ENCODE measurements around the gene SMURF1. TPM values are rescaled to one million over a fixed set of nuclear protein-coding genes. Genes with fewer than 3 reads are reported as not detected.

The SMURF1 gene
- total RNA-seq, 1 donor from 2014 or later = 24.5 TPM

DNA sequence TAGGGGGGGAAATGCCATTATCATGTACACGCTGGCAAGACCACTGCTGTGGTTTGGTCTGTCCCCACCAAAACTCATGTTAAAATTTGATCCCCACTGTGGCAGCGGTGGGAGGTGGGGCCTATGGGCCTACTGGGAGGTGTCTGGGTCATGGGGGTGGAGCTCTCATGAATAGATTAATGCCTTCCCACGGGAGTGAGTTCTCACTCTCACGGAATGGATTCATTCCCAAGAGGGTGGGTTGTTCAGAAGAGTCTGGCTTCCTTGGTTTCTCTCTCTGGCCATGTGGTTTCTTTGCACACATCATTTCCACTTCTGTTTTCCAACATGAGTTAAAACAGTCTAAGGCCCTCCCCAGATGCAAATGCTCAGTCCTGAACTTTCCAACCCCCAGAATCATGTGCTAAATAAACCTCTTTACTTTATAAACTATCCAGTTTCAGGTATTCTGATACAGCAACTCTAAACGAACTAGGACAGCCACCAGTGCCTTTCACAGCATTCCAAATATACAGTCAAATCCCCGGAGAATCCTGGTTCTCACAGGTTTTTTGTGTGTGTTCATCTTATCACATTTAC is 44.3 kb downstream of the SMURF1 start:
- no peak for DNase-seq (ENCODE audit: low read depth, low spot score)

DNA sequence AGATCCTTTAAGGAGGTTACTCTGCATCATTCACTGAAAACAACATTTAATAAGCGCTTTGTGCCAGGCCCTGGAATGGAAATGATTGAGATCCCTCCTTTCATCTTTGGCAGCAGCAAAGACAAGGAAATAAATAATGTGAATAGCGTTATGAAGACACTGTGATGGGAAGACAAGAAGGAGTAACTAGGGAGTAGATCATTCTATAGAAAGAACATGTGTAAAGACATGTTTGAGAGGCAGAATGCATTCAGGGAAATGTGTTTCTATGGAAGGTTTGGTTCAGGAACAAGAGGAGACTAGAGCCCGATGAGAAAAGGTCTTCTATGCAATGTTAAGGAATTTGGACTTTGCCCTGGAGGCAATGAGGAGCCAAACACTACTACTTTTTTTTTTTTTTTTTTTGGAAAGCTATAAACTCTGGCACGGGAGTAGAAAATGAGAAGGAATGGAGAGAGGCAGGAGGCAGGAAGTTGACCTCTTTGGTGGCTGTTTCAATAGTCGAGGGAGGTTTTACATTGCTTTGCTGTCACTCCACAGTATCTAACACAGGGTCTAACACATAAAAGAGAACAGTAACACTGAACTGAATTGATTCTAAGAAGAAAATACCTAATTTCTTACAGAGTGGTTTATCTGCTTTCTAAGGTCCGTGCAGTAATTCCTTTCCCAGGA is 44.9 kb downstream of the SMURF1 start:
- TF ChIP-seq, protein P1, sequence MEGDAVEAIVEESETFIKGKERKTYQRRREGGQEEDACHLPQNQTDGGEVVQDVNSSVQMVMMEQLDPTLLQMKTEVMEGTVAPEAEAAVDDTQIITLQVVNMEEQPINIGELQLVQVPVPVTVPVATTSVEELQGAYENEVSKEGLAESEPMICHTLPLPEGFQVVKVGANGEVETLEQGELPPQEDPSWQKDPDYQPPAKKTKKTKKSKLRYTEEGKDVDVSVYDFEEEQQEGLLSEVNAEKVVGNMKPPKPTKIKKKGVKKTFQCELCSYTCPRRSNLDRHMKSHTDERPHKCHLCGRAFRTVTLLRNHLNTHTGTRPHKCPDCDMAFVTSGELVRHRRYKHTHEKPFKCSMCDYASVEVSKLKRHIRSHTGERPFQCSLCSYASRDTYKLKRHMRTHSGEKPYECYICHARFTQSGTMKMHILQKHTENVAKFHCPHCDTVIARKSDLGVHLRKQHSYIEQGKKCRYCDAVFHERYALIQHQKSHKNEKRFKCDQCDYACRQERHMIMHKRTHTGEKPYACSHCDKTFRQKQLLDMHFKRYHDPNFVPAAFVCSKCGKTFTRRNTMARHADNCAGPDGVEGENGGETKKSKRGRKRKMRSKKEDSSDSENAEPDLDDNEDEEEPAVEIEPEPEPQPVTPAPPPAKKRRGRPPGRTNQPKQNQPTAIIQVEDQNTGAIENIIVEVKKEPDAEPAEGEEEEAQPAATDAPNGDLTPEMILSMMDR (conservative IDR thresholded peaks at IDR 0.05) = no peak
- H3K27ac Mint-ChIP-seq (ENCODE audit: unreplicated experiment) = peak overlapping the region; percentile 1
- peak overlapping the region; percentile 64 for H3K4me3 Mint-ChIP-seq
- peaks cover 3% of the 10 kb centered on the region for H3K36me3 Mint-ChIP-seq (ENCODE audit: low read depth)
- no peaks in the 10 kb centered on the region for H3K27me3 Mint-ChIP-seq (ENCODE audit: low read depth)
- no peak for DNase-seq (ENCODE audit: low read depth, low spot score)
- peaks cover 2% of the 10 kb centered on the region for H3K9me3 Mint-ChIP-seq
- H3K4me1 Mint-ChIP-seq = peaks cover 49% of the 10 kb centered on the region

More for the DNA sequence above, 44.3 kb downstream of the SMURF1 start:
- TF ChIP-seq, protein P1 (conservative IDR thresholded peaks at IDR 0.05) = no peak
- H3K36me3 Mint-ChIP-seq (ENCODE audit: low read depth) = peaks cover 3% of the 10 kb centered on the region
- H3K27me3 Mint-ChIP-seq (ENCODE audit: low read depth) = no peaks in the 10 kb centered on the region
- peaks cover 44% of the 10 kb centered on the region for H3K4me1 Mint-ChIP-seq
- peak overlapping the region; percentile 64 for H3K4me3 Mint-ChIP-seq
- H3K9me3 Mint-ChIP-seq = peaks cover 2% of the 10 kb centered on the region
- peak overlapping the region; percentile 90 for H3K27ac Mint-ChIP-seq (ENCODE audit: unreplicated experiment)

DNA sequence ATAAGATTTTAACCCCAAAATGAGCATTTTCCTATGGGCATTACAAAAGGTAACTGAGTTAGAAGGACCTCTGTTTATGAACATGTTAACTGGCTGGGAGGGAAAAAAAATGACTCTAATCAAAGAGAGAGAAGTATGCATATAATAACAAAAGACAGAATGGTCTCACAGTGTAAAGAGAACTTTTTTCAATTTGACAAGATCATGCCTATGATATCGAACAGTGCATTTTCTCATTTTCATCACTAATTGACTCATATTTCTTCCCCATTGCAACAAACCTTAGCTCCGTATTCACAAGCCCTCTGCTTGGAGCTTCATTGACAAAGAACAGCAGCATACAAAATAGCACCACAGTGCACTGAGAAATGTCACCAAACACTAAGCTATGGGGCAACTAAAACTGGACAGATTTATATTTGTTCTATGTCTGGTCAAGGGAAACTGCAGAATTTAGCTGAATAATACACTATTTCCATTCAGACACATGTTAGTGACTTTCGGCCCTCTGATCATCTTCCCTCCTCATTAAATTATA is 45.6 kb downstream of the SMURF1 start:
- H3K4me3 Mint-ChIP-seq = peak overlapping the region; percentile 64
- TF ChIP-seq, protein P1 (conservative IDR thresholded peaks at IDR 0.05) = no peak
- H3K27me3 Mint-ChIP-seq (ENCODE audit: low read depth) = no peaks in the 10 kb centered on the region
- H3K9me3 Mint-ChIP-seq = peaks cover 2% of the 10 kb centered on the region
- H3K36me3 Mint-ChIP-seq (ENCODE audit: low read depth) = peaks cover 3% of the 10 kb centered on the region
- no peak for DNase-seq (ENCODE audit: low read depth, low spot score)
- peaks cover 49% of the 10 kb centered on the region for H3K4me1 Mint-ChIP-seq
- peak overlapping the region; percentile 1 for H3K27ac Mint-ChIP-seq (ENCODE audit: unreplicated experiment)

DNA sequence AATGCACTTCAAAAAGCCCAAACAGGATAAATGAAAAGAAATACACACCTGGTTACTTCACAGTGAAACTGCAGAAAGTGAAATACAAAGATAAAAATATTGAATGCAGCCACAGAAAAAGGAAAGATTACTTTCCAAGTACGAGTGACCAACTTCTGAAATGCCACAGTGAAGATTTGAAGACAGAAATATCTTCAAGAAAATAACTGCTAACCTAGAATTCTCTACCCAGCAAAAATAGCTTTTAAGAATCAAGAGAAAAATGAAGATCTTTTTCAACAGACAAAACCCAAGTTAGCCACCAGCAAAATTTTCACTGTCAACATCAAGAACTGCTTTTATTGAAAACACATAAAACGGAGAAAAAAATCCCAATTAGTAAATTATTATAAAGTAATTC is 46.2 kb downstream of the SMURF1 start:
- no peak overlapping the region for H3K27ac Mint-ChIP-seq (ENCODE audit: unreplicated experiment)

DNA sequence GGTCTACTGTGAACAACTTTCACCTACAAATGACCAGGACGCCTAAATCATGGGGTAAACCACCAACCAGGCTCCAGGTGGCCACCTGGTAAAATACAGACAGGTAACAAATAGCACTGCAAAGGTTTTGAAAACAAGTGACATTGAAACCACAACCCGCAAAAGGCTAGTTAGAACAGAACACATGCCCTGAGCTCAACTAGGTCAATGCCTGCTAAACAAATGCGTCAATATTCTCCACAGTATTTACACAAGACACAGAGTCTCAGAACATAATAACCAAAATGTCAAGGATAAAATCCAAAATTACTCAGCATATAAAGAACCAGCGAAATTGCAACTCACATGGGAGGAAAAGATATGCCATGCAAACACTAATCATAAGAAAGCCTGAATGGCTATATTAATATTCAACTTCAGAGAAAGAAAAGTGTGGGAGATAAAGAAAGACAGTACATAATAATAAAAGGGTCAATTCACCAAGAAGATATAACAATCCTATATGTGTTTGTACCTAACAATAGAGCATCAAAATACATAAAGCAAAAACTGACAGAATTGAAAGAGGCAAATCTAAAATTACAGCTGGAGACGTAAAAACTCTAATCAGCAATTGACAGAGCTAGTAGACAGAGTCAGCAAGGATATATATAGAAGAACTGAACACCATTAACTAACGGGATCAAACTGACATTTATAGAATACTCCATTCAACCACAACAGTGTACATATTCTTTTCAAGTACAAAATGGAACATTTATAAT is 47.6 kb downstream of the SMURF1 start:
- Mint-ChIP-seq H3K27ac (ENCODE audit: unreplicated experiment) (peak overlapping the region; percentile 7), H3K9me3 (peaks cover 2% of the 10 kb centered on the region), H3K36me3 (ENCODE audit: low read depth) (peaks cover 3% of the 10 kb centered on the region), H3K4me1 (peaks cover 63% of the 10 kb centered on the region), H3K4me3 (no peak overlapping the region), H3K27me3 (ENCODE audit: low read depth) (no peaks in the 10 kb centered on the region)
- TF ChIP-seq, protein P1 (conservative IDR thresholded peaks at IDR 0.05) = no peak
- no peak for DNase-seq (ENCODE audit: low read depth, low spot score)

More for the DNA sequence above, 46.2 kb downstream of the SMURF1 start:
- Mint-ChIP-seq H3K4me3 (no peak overlapping the region), H3K4me1 (peaks cover 55% of the 10 kb centered on the region), H3K27me3 (ENCODE audit: low read depth) (no peaks in the 10 kb centered on the region), H3K9me3 (peaks cover 2% of the 10 kb centered on the region), H3K36me3 (ENCODE audit: low read depth) (peaks cover 3% of the 10 kb centered on the region)
- no peak for DNase-seq (ENCODE audit: low read depth, low spot score)
- TF ChIP-seq, protein P1 (conservative IDR thresholded peaks at IDR 0.05) = no peak

Measured in neural crest cell (in vitro differentiated cells).